DMS 273 (cell line): Measurements from ENCODE around the gene DCTN4.

Experiments
- DNase-seq: peaks from one replicate; lab custom pipeline; 2025; ENCODE audit not compliant: unreplicated experiment; lab: John Stamatoyannopoulos, UW

DCTN4 gene

DNA sequence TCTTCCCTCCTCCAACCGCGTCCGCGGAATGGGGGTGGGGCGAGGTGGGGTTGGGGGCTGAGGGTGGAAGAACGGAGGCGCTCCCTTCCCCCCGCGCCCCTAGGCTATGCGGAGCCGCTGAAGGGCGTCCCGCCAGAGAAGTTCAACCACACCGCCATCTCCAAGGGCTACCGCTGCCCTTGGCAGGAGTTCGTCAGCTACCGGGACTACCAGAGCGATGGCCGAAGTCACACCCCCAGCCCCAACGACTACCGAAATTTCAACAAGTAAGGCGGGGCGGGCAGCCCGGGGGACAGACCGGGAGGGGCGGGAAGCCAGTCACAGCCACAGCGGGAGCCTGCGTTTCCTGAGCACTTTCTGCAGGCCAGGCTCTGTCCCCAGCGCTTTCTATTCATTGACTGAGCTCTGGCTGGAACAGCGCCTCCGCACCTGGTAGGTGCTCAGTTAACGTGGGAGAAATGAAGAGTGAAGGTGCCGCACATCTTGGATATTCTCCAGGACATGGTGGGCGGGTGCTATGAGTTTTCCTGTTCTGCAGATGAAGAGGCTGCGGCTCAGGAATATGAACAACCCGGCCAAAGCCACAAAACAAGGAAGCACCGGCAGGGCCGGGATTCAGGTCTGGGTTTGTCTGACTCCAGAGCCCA lies 86.5 kb downstream of the DCTN4 start:
- DNase-seq: peak; percentile 49

DNA sequence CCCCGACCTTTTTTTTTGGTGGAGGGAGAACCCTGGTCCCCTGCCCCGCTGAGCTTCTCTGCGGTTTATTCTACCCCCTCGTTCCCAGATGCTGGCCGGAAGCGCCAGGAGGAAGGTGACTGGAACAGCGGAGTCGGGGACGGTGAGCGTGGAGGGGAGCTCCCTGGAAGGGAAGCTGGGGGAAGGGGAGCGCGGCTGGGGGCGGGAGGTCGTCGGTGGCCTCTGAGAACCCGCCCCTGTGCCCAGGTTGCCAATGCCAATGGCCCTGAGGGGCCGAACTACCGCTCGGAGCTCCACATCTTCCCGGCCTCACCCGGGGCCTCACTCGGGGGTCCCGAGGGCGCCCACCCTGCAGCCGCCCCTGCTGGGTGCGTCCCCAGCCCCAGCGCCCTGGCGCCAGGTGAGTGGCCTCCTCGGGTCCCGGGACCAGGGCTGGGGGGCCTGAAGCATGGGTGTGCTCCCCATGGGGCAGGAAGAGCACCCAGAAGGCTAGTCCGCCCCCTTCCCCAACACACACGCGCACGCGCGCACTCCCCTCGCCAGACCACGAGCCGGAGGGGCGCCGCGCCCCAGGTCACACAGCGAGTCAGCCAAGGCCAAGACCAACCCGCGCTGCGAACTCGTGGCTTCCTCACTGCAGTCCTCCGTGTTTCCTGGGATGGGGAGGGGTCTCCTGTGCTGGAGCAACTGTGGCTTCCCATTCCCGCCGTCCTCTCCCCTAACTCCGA lies 87.1 kb downstream of the DCTN4 start:
- peak; percentile 40 for DNase-seq

DNA sequence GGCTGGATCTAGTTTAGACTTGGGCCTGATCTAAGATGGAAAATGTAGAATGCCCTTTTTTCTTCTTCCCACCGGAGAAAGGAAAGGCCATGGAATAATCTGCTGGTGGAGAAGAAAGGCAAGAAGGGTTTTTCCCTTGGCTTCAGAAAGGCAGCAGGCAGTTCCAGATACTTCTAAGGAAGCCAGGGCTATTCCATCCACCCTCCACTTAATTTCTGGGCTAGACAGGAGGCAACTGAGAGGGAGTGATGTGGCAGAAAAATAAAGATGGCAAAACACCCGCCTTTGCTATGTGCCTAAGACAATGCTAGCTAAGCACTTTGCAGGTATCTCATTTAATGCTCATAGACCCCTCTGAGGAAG lies 87.9 kb downstream of the DCTN4 start:
- no peak for DNase-seq

DNA sequence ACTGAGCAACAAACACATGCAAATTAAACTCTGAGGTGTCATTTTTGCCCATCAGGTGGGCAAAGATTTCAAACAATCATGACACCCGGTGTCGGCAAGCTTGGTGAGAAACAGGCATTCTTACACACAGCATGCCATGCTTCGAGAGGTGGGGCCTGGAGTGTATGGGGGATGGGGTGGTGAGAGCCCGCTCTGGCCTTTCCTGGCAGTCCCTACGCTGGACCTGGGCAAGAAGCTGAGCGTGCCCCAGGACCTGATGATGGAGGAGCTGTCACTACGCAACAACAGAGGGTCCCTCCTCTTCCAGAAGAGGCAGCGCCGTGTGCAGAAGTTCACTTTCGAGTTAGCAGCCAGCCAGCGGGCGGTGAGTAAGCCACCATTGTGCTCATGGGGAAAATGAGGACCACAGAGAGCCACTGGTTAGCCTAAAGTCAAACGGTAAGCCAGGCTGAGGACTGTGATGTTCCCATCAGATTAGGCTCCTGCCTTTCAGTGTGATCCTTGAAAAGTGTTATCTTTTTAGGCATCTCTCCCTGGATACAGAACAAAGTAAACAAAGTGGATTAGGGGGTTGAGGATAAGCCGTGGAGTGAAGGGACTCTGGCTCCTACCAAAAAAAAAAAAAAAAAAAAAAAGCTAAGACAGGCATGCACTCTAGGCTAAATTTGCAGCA lies 88.4 kb downstream of the DCTN4 start:
- no peak for DNase-seq

DNA sequence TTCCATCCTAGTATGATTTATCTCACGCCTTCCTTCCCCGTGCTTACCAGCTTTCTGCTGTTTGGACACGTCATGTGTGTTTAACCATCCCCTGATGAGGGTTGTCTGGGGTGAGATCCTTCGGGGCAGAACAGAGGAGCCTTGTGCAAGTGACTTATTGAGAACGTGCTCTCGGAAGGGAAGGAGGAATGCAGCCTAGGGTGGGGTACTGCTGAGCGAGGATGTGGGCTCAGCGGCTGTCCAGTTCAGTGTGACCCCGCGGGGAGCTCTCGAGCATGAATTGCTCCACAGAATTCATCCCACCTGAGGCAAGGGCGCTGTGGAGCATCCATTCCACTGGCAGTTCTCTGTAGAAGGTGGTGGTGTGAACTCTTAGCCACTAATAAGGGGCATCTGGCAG lies 93.8 kb downstream of the DCTN4 start:
- DNase-seq: no peak

DNA sequence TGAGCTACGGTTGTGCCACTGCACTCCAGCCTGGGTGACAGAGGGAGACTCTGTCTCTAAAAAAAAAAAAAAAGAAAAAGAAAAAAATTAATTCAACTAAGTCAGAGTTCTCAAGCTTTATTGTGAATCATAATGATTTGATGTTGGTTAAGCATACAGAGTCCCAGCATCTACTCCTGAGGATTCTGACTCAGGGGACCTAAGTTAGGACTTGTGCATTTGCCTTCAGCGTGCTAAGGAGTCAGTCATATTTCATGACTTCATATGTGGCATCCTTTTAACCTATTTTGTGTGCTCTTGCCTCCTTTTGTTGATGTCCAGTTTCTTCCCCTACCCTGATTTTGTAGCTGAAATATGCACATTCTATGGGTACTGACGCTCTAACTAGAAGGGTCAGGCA lies 94.9 kb downstream of the DCTN4 start:
- DNase-seq: no peak

DNA sequence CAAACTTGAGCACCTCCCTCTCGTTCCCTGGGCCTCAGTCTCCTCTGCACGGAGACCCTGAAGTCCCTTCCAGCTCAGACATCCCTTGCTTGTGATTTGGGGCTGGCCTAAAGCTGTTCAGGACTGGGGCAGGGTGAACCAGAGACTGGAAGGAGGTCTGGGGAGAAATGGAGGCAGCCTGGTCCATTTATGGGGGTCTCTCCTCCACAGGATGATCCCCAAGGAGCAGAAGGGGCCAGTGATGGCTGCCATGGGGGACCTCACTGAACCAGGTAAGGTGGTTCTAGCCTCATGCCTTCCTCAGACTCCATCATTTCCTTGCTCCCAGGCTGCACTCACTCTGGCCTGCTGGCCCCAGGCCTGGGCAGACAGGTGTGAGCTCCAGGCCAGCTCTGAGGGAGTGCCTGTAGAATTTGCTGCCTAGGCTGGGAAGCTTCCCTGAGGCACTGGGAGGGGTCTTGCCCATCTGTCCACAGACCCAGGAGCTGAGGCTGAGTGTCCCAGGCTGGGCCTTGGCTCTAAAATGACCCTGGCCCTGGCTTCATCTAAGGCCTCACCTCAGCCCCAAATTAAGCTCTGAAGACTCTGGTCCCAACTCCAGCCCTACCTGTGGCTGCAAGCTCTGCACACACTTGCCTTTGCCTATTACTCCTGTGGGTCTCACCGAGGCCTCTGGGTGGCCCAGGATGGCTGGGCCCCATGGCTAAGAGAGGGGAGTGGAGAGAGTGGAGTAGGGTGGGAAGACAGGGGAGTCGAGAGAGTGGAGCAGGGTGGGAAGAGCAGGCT lies 95.9 kb downstream of the DCTN4 start:
- DNase-seq: peak; percentile 10

DNA sequence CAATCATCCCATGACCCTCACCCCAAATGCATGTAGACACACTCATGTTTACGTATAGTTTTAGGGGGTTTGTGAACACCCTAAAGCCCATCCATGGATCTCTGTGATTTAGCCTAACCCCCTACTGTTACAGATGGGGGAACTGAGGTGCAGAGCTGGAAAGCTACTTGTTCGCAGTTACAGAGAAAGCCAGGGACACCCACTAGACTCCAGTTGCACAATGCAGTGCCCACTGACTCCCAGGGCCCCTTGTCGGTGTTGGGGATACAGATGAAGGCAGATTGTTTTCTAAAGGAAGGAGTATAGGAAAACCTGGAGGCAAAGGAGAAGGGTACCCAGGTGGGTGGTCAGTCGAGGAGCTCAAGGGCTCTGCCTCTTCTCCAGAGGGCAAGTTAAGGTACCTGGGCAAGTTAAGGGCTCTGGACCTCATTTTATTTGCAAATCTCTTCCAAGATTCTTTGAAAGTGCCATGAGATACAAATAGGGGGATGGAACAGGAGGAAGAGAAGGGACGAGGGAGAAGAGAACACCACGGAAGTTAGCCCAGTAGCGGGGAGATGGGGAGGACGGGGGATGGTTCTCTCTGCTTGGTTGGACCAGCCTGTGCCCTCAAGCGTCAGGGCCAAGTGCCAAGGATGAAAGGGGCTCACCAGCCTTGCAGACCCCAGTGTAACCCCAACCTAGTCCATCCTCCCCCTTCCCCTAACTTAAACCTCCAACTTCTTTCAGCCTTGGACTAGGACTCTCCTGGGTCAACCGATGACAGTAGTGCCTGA lies 96.8 kb downstream of the DCTN4 start:
- no peak for DNase-seq

DNA sequence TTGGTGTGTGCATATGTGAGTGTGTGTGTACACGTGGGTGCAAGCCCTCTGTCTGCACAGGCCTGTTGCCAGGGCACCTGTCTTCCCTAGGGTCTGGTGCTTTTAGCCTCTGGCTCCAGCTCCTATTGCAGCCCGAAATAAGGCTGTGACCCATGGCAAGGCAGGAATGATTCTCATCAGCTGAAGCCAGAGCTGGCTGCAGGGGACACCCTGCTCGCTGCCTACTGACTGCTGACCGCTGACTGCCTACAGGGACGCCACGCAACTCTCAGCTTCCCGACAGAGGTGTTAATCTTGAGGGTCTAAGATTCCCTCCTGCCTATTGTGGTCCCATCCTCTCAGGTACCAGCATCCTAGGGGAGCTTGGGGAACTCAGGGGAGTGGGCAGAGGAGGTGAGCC lies 97.7 kb downstream of the DCTN4 start, which contains the start of gene MYOZ3:
Gene MYOZ3, plus strand, starts transcription at position 166 of the 400 bp plus-strand sequence. CDS start 1,691 bp downstream, outside the sequence.
- no peak for DNase-seq

DNA sequence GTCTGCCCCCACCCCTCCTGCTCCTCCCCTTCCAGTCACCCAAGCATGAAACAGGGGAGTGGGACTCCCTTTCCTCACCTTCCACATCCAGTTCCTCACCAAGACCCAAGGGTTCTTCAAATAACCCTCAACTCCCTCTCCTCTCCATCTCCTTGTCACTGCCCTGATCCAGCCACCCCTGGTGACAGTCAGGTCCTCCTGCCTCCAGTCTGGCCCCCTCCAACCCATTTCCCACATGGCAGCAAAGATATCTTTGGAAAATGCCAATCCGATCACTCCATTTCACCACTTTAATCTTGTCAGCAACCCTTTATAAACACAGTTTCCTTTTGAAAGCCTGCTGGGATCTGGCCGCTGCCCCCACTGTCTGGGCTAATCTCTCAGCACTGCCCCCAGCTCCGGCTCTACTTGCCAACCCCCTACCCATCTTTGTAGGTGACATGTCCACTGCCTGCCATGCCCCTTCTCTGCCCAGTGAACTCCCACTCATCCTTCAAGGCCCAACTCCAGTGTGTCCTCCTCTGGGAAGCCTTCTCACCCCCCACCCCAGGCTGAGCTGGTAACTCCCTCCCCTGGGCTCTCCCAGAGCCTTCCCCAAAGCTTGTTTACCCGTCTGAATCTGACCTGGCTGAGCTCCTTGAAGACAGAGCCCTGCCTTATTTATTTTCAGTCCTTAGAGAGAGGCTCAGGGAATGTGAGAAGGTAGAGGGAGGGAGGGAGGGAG lies 98.5 kb downstream of the DCTN4 start:
- DNase-seq: no peak

DNA sequence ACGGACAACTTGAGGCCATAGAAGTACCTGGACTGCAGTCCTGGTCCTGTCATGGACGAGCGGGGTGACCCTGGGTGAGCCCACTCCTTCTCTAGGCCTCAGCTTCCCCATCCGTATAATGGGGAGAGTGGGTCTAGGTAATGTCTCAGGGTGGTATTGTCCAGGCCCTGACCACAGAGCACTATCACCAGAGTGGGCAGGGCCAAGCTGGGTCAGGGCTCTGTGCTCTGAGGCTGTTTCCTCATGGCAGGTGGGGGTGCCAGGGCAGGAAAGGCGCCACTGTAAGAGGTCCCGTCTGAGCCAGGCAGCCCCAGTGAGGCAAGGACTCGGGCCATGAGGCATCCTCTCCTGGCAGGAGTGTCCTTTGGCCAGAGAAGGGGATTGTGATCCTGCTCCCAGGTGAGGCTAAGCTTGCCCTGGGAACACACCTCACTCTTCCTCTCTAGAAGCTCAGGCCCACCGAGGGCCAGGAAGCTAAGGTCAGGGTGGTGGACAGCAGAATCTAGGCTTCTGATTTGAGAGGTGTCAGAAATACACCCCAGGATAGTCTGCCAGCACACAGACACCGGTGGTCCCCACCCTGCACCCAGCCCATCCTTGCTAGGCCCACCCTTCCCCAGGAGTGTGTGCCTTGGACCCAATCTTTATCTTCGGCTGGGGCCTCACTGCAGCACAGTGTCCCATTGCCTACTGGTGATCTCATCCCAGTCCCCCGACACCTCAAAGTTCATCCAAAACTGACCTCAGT lies 99.3 kb downstream of the DCTN4 start:
- DNase-seq: no peak

DNA sequence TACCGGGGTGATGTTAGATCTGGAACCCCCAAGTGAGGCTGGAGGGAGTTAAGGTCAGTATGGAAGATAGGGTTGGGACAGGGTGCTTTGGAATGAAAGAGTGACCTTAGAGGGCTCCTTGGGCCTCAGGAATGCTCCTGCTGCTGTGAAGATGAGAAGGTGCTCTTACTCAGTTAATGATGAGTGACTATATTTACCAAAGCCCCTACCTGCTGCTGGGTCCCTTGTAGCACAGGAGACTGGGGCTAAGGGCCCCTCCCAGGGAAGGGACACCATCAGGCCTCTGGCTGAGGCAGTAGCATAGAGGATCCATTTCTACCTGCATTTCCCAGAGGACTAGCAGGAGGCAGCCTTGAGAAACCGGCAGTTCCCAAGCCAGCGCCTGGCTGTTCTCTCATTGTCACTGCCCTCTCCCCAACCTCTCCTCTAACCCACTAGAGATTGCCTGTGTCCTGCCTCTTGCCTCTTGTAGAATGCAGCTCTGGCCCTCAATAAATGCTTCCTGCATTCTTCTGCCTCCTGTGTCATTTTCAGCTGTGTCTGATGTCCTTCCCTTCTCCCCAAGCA lies 100.0 kb downstream of the DCTN4 start:
- no peak for DNase-seq
